GM12878 (cell line): Measurements from ENCODE around the gene CDC27.

Experiments
- EP300 ChIP-seq, 2 experiments: fragments of 150-350 bp in 1 of 2; IDR thresholded peaks; 2 replicates each; pipeline ENCODE4 v1.6.1; 2011 to 2012; ENCODE audit warnings: low read depth in 2 of 2, low read length in 2 of 2, borderline replicate concordance in 1 of 2, improper control_type of control experiment in 1 of 2, inconsistent platforms in 1 of 2; ENCODE audit not compliant: control insufficient read depth in 1 of 2
- HCFC1 ChIP-seq: fragments of 150-350 bp; IDR thresholded peaks from 2 replicates; pipeline ENCODE4 v1.6.1; 2014; ENCODE audit warnings: low read length
- IKZF1 ChIP-seq: fragments of 450-650 bp; conservative IDR thresholded peaks from 2 replicates; pipeline ENCODE4 v1.6.1; 2017; ENCODE audit warnings: antibody characterized with exemption, mild to moderate bottlenecking
- POLR2A ChIP-seq: IDR thresholded peaks from 2 replicates; pipeline ENCODE4 v1.6.1; 2011; ENCODE audit warnings: low read depth, mild to moderate bottlenecking, low read length
- RAD21 ChIP-seq: IDR thresholded peaks from 2 replicates; pipeline ENCODE4 v1.6.1; 2011; ENCODE audit warnings: mild to moderate bottlenecking, low read depth, low read length, moderate library complexity; ENCODE audit not compliant: insufficient read depth
- SREBF2 ChIP-seq: IDR thresholded peaks from 2 replicates; pipeline ENCODE4 v1.6.1; 2012; ENCODE audit warnings: mild to moderate bottlenecking, low read length
- TAF1 ChIP-seq: IDR thresholded peaks from 2 replicates; pipeline ENCODE4 v1.6.1; 2011; ENCODE audit warnings: mild to moderate bottlenecking, low read depth, low read length, borderline replicate concordance
- ZNF622 ChIP-seq: fragments of 450-650 bp; IDR thresholded peaks from 2 replicates; pipeline ENCODE4 v1.6.1; 2017; ENCODE audit warnings: mild to moderate bottlenecking, inconsistent platforms
- TF ChIP-seq, protein P1 (sequence below): fragments of 450-650 bp; IDR thresholded peaks from 2 replicates; pipeline ENCODE4 v1.6.1; 2016; ENCODE audit warnings: mild to moderate bottlenecking
- TF ChIP-seq, protein P2 (sequence below), 3 experiments: IDR thresholded peaks in 2 of 3; conservative IDR thresholded peaks in 1 of 3; 2 replicates each; pipeline ENCODE4 v1.5.1; 2011; ENCODE audit warnings: low read depth in 3 of 3, low read length in 3 of 3, mild to moderate bottlenecking in 3 of 3, control low read depth in 2 of 3, moderate library complexity in 2 of 3, inconsistent platforms in 1 of 3, mixed read lengths in 1 of 3; ENCODE audit not compliant: control insufficient read depth in 2 of 3, insufficient read depth in 1 of 3; ENCODE audit errors: extremely low read depth in 1 of 3
- TF ChIP-seq, protein P3 (sequence below): fragments of 450-650 bp; IDR thresholded peaks from 2 replicates; pipeline ENCODE4 v1.6.1; 2017; ENCODE audit warnings: mild to moderate bottlenecking, moderate library complexity
- TF ChIP-seq, protein P4 (sequence below): fragments of 450-650 bp; IDR thresholded peaks from 2 replicates; pipeline ENCODE4 v1.6.1; 2017; ENCODE audit warnings: mild to moderate bottlenecking

DNA sequence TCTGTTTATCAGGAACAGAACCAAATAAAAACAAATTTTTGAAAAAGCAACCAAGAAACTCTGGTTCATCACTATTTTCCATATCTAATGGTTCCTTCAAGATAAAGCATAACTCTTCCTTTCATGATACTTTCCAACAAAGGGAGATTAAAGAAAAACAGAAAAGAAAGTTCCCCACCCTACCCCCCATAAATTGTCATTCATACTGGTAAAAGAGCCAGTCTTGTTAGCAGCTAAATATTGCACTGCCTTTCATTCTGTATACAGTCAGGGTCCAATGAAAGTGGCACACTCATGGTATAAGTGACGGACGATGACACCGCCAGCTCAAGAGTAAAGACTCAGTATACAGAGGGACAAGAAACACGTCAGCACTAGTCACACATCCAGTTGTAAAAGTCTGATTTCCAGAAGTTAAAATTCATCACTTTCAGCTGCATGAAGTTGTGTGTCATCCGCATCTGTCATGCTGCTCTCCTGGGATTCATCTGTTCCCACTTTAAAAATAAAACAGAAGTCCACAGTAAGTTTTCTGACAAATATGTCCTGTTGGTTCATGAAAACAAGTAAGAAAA is 68.5 kb downstream of the CDC27 start:
- TF ChIP-seq TAF1 = no peak
- no peak for TF ChIP-seq EP300 (IDR thresholded peaks at IDR 0.05; ENCODE audit: borderline replicate concordance in 1 of 2, control insufficient read depth in 1 of 2, low read depth in 2 of 2, low read length in 2 of 2)
- TF ChIP-seq, protein P1, sequence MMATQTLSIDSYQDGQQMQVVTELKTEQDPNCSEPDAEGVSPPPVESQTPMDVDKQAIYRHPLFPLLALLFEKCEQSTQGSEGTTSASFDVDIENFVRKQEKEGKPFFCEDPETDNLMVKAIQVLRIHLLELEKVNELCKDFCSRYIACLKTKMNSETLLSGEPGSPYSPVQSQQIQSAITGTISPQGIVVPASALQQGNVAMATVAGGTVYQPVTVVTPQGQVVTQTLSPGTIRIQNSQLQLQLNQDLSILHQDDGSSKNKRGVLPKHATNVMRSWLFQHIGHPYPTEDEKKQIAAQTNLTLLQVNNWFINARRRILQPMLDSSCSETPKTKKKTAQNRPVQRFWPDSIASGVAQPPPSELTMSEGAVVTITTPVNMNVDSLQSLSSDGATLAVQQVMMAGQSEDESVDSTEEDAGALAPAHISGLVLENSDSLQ = no peak
- TF ChIP-seq, protein P2, sequence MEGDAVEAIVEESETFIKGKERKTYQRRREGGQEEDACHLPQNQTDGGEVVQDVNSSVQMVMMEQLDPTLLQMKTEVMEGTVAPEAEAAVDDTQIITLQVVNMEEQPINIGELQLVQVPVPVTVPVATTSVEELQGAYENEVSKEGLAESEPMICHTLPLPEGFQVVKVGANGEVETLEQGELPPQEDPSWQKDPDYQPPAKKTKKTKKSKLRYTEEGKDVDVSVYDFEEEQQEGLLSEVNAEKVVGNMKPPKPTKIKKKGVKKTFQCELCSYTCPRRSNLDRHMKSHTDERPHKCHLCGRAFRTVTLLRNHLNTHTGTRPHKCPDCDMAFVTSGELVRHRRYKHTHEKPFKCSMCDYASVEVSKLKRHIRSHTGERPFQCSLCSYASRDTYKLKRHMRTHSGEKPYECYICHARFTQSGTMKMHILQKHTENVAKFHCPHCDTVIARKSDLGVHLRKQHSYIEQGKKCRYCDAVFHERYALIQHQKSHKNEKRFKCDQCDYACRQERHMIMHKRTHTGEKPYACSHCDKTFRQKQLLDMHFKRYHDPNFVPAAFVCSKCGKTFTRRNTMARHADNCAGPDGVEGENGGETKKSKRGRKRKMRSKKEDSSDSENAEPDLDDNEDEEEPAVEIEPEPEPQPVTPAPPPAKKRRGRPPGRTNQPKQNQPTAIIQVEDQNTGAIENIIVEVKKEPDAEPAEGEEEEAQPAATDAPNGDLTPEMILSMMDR (IDR thresholded peaks at IDR 0.05 in 2 of 3, conservative IDR thresholded peaks at IDR 0.05 in 1 of 3; ENCODE audit: control insufficient read depth in 2 of 3, extremely low read depth in 1 of 3, insufficient read depth in 1 of 3, low read depth in 3 of 3, low read length in 3 of 3) = no peak
- TF ChIP-seq IKZF1 = no peak
- no peak for TF ChIP-seq POLR2A
- TF ChIP-seq, protein P3, sequence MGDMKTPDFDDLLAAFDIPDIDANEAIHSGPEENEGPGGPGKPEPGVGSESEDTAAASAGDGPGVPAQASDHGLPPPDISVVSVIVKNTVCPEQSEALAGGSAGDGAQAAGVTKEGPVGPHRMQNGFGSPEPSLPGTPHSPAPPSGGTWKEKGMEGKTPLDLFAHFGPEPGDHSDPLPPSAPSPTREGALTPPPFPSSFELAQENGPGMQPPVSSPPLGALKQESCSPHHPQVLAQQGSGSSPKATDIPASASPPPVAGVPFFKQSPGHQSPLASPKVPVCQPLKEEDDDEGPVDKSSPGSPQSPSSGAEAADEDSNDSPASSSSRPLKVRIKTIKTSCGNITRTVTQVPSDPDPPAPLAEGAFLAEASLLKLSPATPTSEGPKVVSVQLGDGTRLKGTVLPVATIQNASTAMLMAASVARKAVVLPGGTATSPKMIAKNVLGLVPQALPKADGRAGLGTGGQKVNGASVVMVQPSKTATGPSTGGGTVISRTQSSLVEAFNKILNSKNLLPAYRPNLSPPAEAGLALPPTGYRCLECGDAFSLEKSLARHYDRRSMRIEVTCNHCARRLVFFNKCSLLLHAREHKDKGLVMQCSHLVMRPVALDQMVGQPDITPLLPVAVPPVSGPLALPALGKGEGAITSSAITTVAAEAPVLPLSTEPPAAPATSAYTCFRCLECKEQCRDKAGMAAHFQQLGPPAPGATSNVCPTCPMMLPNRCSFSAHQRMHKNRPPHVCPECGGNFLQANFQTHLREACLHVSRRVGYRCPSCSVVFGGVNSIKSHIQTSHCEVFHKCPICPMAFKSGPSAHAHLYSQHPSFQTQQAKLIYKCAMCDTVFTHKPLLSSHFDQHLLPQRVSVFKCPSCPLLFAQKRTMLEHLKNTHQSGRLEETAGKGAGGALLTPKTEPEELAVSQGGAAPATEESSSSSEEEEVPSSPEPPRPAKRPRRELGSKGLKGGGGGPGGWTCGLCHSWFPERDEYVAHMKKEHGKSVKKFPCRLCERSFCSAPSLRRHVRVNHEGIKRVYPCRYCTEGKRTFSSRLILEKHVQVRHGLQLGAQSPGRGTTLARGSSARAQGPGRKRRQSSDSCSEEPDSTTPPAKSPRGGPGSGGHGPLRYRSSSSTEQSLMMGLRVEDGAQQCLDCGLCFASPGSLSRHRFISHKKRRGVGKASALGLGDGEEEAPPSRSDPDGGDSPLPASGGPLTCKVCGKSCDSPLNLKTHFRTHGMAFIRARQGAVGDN = no peak
- TF ChIP-seq RAD21 = no peak
- no peak for TF ChIP-seq HCFC1
- TF ChIP-seq SREBF2 = no peak
- TF ChIP-seq ZNF622 = no peak
- TF ChIP-seq, protein P4, sequence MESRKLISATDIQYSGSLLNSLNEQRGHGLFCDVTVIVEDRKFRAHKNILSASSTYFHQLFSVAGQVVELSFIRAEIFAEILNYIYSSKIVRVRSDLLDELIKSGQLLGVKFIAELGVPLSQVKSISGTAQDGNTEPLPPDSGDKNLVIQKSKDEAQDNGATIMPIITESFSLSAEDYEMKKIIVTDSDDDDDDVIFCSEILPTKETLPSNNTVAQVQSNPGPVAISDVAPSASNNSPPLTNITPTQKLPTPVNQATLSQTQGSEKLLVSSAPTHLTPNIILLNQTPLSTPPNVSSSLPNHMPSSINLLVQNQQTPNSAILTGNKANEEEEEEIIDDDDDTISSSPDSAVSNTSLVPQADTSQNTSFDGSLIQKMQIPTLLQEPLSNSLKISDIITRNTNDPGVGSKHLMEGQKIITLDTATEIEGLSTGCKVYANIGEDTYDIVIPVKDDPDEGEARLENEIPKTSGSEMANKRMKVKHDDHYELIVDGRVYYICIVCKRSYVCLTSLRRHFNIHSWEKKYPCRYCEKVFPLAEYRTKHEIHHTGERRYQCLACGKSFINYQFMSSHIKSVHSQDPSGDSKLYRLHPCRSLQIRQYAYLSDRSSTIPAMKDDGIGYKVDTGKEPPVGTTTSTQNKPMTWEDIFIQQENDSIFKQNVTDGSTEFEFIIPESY = no peak
